Adipose tissue (tissue), 3 donors: ENCODE results near the gene PEX5L. TPM values are rescaled to one million over a fixed set of nuclear protein-coding genes. Genes with fewer than 3 reads are reported as not detected.
"Not testable (repeated sequence)": the region's sequence is repeated elsewhere in the genome, so short reads cannot be mapped to it uniquely, and the experiment has no call there.

ENCODE experiments used
- H3K27ac ChIP-seq: one replicate; pipeline ENCODE4 v1.5.1; 2013; ENCODE audit warnings: low read depth, low read length
- WGBS, 3 donors: extraction: QIAGEN DNeasy Blood & Tissue Kit; methylation state at CpG; one replicate each; pipeline ENCODE4 v1.1.7; 2013; 5-methylcytosine and 5-hydroxymethylcytosine counted together
- polyA plus RNA-seq, 3 donors: library from polyadenylated mRNA; stranded (reverse); fragments of 200-250 nt; gene quantifications; one replicate each; pipeline ENCODE4 v1.2.3, GENCODE V29; 2013
- donor health status: healthy with polysubstance abuse.
- donor health status: Bipolar disorder and iron deficiency.
- donor health status: healthy.

The PEX5L gene
- polyA plus RNA-seq = 1 to 10 TPM in 1 of 3 donors, under 1 TPM in 1, not detected in 1; 0.19 to 2.3 TPM

DNA sequence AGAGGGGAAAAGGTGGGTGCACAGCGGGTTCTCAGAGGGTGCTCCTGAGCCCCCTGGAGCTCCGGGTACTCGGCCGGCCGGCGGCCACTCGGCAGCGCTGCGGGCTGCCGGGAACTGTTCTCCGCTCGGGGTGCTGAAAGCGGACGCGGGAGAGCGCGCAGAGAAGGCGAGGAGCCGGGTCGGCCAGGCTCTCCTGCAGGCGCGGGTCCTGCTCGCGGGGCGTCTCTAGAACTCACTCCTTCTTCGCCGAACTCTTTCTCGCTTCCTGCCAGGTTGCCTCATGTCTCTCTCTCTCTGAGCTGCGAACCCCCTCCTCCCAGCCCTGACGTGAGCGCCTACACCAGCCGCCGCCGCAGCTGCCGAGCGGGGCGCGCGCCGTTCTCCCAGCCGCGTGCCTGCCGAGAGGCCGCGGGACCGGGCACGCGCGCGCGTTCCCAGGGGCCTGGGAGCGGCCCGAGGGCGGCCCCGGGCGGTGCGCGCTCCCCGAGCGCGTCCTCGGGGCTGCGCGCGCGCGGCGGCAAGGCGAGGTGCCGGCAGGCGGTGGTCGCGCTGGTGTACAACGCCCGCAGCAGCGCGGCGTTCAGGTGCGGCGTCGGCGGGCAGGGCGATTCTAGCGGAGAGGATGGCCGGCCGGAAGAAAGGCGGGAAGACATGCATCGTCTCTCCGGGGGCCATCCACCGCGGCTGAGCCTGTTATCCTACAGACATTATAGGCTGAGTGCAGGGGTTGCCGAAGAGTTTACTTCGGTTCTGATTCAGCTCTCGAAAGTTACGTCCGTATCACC lies at the start of gene PEX5L:
PEX5L (minus strand) TSS at position 267 of the 785 bp plus-strand sequence. CDS start 338 bp downstream, outside the sequence.
- 1 to 2% (median 2%) methylated on average over 72 to 96 of the region's 96 CpGs for WGBS, 3 donors
- no peak within 1 kb of the TSS for H3K27ac ChIP-seq

GRCh38 chr3:180085122-180085710 lies 48.5 kb upstream of the PEX5L start:
- no peak overlapping the region for H3K27ac ChIP-seq
- WGBS, 3 donors = 43 to 53% (median 50%) methylated on average over 2 of the region's 2 CpGs

DNA sequence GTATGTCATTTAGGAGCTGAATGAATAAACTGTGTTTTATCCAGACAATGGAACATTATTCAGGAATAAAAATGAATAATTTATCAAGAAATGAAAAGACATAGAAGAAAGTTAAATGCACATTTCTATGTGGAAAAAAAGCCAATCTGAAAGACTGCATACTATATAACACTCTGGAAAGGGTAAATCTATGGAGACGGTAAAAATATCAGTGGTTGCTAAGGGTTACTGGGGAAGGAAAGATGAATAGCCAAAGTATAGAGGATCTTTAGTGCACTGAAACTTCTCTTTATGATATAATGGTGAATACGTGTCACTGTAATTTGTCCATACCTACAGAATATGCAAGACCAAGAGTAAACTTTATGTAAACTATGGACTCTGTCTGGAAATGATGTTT lies 46.0 kb upstream of the PEX5L start:
- 87 to 90% (median 88%) methylated on average over 2 of the region's 2 CpGs for WGBS, 3 donors
- H3K27ac ChIP-seq = no peak overlapping the region

DNA sequence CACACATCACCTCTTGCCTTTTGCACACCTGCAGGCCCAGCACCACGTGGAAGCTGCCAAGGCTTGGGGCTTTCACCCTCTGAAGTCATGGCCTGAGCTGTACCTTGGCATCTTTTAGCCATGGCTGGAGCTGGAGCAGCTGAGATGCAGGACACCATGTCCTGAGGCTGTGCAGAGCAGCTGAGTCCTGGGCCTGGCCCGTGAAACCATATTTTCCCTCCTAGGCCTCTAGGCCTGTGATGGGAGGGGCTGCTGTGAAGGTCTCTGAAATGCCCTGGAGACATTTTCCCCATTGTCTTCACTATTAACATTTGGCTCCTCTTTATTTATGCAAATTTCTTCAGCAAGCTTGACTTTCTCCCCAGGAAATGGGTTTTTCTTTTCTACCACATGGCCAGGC lies 41.9 kb upstream of the PEX5L start:
- no peak overlapping the region for H3K27ac ChIP-seq
- whole genome bisulfite sequencing, 3 donors = 50 to 52% (median 50%) methylated on average over 2 of the region's 2 CpGs

- H3K27ac ChIP-seq = no peak overlapping the region
These were observed 36.8 kb upstream of the PEX5L start for GRCh38 chr3:180073561-180073960.

DNA sequence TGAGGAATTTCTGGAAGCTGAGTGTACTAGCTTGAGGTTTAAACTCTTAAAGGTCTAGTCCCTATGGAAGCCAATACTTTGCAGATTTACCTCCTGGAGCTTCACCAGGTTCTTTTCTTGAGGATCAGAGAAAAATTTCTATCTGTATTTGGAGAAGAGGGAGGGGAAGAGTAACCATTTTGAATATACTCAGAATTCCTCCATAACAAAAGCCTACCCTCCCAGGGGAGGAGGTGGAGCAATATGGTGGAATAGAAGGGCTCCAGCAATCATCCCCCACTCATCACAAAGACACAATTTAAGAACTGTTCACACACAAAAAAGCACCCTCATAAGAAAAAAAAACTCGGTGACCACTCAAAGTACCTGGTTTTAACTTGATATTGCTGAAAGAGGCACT lies 36.0 kb upstream of the PEX5L start:
- 61 to 93% (median 72%) methylated on average over 1 of the region's 1 CpG for WGBS, 3 donors
- no peak overlapping the region for H3K27ac ChIP-seq

- 54 to 78% (median 61%) methylated on average over 3 of the region's 3 CpGs for WGBS, 3 donors
- H3K27ac ChIP-seq = no peak overlapping the region
These were observed 34.2 kb upstream of the PEX5L start for GRCh38 chr3:180070925-180071324.

- H3K27ac ChIP-seq = no peak overlapping the region
- WGBS, 3 donors = 56 to 71% (median 66%) methylated on average over 1 of the region's 1 CpG
These were observed 31.3 kb upstream of the PEX5L start for GRCh38 chr3:180068023-180068422.

DNA sequence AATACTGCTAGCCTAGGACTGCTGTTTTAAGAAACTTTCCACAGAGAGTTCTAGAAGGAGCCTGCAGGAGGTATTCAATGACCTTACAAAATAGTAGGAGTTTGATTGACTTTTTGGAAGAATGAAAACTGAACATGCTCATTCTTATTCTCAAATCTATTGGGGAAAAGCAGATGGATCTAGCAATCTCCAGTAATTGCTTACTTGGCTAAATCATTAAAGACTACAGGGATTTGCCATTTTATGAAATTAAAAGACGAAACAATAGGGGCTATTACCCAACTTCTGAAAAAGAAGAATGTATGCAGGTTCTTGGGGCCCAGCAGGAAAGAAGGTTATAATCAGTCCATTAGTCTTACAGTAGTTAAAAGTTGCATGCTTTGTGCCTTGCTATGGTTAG lies 29.9 kb upstream of the PEX5L start:
- 66 to 80% (median 76%) methylated on average over 1 of the region's 1 CpG for WGBS, 3 donors
- no peak overlapping the region for H3K27ac ChIP-seq

- WGBS, 3 donors = 22 to 73% (median 46%) methylated on average over 1 of the region's 1 CpG
- H3K27ac ChIP-seq = no peak overlapping the region
These were observed 27.0 kb upstream of the PEX5L start for GRCh38 chr3:180063783-180064182.

DNA sequence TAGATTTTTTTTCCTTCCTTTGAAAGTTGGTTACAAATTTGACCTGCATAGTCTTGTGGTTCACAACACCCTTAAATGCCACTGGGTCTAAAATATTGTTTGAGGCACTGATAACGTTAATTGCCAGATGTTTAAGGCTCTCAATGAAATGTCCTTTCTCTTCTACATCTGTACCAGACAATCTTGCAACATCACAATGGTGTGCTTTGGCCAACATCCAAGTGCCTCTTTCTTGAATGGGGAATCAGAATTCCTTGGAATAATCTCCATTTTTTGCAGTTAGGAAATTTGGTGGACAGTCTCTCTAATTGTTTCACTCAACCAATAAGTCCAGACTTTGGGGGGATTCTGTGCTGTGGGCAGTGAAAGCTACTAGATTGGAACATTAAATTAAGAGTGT lies 26.0 kb upstream of the PEX5L start:
- H3K27ac ChIP-seq = no peak overlapping the region
- 69 to 83% (median 70%) methylated on average over 1 of the region's 1 CpG for WGBS, 3 donors

DNA sequence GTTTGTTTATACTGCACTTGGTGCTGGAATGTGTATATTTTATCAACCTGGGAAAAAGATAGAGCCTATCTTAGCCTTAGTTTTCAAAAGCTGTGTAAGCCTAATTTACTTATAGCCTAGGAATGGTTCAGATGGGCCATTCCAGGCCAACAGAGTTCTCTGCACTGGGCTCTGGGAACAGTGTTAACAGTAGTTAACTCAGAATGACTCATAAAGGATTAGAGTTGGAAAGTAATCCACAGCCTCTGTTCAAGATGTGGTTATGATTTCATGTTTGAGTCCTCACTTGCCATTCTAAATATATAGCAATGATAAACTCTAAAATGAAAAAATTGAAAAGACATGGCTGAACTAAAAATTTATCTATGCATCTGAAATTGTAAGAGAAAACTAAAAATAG lies 22.6 kb upstream of the PEX5L start:
- no peak overlapping the region for H3K27ac ChIP-seq

- H3K27ac ChIP-seq = no peak overlapping the region
These were observed 21.5 kb upstream of the PEX5L start for GRCh38 chr3:180058238-180058637.

DNA sequence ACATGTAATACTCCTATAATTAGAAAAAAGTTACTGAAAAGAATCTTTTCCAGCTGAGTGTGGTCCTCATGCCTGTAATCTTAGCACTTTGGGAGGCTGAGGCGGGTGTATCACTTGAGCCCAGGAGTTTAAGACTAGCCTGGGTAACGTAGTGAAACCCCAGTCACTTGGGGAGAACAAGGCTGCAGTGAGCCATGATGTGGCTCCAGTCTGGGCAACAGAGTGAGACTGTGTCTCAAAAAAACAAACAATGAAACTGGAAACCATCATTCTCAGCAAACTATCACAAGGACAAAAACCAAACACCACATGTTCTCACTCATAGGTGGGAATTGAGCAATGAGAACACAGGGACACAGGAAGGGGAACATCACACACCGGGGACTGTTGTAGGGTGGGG lies 18.9 kb upstream of the PEX5L start:
- not testable (repeated sequence) for H3K27ac ChIP-seq
- whole genome bisulfite sequencing, 3 donors = 72 to 84% (median 74%) methylated on average over 3 of the region's 3 CpGs

- no peak overlapping the region for H3K27ac ChIP-seq
- WGBS, 3 donors = 73 to 93% (median 85%) methylated on average over 9 of the region's 9 CpGs
These were observed 12.7 kb upstream of the PEX5L start for GRCh38 chr3:180049391-180049790.

- H3K27ac ChIP-seq = no peak overlapping the region
- WGBS, 3 donors = 7 to 38% (median 18%) methylated on average over 1 of the region's 1 CpG
These were observed 12.1 kb upstream of the PEX5L start for GRCh38 chr3:180048840-180049239.

DNA sequence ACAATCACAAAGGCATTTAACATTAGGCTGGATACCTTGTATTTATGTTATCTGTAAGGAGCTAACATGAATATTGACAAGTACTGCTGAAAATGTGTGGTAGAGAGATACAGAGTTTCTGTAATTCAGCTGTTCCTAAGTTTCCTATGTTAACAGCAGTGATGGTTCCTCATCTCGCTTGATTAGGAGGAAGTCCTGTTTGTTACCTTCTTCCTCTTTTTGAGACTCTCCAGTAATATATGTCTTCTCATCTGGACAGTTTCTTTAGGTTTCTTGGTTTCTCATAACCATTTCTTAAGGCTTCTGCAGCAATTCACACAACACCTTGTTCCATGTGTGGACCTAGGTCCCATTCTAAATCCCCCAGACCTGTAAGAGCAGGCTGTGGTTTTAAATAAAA lies 11.4 kb upstream of the PEX5L start:
- H3K27ac ChIP-seq = no peak overlapping the region
- WGBS, 3 donors = 40 to 88% (median 45%) methylated on average over 1 of the region's 1 CpG

GRCh38 chr3:180040966-180041365 lies 4.2 kb upstream of the PEX5L start:
- 62 to 76% (median 65%) methylated on average over 4 of the region's 4 CpGs for WGBS, 3 donors

DNA sequence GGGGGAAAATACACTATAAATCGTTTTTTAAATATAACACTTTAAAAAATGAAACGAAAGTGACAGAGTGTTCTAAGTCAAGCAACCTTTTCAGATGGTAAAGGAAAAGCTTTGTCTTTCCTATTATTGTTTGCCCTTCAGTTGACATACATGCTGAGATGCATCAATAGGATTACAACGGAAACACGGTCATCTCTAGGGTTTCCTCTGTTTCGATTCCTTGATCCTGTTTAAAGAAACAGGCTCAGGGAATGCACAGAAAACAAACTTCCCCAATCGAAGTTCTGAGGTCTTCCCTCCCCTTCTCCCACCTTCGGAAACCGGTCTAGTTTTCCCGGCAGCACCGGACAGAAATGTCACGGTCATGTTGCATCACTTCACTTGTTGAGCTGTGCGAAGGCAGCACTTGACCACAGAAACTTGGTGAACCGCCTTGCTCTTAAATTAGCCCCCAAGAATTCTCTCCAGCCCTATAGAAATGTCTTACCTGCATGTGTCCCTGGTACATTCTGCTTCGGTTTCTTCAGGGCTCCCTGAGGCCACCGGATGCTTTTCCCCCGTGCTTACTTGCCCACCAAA lies 556 bp downstream of the PEX5L start:
- WGBS, 3 donors = 2 to 4% (median 2%) methylated on average over 16 of the region's 16 CpGs
- H3K27ac ChIP-seq = no peak overlapping the region

More at GRCh38 chr3:180040966-180041365, 4.2 kb upstream of the PEX5L start:
- H3K27ac ChIP-seq = no peak overlapping the region

- 88 to 92% (median 89%) methylated on average over 2 of the region's 2 CpGs for WGBS, 3 donors
- no peak overlapping the region for H3K27ac ChIP-seq
These were observed 9.7 kb downstream of the PEX5L start for GRCh38 chr3:180026997-180027396.
